ENCODE measurements around the gene DGKZ. TPM values are rescaled to one million over a fixed set of nuclear protein-coding genes. Genes with fewer than 3 reads are reported as not detected.

The DGKZ gene
- total RNA-seq, 4 donors from 2014 or later = 41.8 to 86.4 (median 60.3) TPM

DNA sequence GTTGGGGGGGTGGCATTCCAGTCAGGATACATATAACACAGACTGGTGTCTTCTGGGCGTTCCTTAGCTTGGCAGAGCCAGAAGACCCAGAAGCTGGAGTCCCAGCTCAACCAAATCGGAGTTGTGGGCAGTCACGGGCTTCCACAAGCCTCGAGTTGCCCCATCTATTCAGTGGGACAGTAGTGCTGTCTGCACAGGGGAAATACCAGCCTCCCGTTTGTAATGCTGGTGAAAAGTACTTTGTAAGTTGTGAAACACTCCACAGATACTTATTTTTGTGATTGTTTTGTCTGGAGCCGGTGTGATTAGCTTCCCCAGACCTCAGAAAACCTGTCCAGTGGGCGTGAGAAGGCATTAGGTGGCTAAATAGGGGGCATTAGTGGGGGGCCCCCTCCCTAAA, 13.6 kb downstream of the DGKZ start:
- intact Hi-C loops (cut with DNase I; ENCODE audit: low total_unique reads) = no loop called here
- DNase-seq (ENCODE audit: low spot score in 2 of 2) = no peak
- TF ChIP-seq, protein P1, sequence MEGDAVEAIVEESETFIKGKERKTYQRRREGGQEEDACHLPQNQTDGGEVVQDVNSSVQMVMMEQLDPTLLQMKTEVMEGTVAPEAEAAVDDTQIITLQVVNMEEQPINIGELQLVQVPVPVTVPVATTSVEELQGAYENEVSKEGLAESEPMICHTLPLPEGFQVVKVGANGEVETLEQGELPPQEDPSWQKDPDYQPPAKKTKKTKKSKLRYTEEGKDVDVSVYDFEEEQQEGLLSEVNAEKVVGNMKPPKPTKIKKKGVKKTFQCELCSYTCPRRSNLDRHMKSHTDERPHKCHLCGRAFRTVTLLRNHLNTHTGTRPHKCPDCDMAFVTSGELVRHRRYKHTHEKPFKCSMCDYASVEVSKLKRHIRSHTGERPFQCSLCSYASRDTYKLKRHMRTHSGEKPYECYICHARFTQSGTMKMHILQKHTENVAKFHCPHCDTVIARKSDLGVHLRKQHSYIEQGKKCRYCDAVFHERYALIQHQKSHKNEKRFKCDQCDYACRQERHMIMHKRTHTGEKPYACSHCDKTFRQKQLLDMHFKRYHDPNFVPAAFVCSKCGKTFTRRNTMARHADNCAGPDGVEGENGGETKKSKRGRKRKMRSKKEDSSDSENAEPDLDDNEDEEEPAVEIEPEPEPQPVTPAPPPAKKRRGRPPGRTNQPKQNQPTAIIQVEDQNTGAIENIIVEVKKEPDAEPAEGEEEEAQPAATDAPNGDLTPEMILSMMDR (IDR thresholded peaks at IDR 0.05) = no peak
- TF ChIP-seq POLR2A (IDR thresholded peaks at IDR 0.05) = no peak
- 49 to 54% methylated on average over 7 of the region's 7 CpGs for WGBS, 2 donors
- H3K4me3 ChIP-seq (ENCODE audit: low read depth, poor library complexity, severe bottlenecking) = no peak overlapping the region

DNA sequence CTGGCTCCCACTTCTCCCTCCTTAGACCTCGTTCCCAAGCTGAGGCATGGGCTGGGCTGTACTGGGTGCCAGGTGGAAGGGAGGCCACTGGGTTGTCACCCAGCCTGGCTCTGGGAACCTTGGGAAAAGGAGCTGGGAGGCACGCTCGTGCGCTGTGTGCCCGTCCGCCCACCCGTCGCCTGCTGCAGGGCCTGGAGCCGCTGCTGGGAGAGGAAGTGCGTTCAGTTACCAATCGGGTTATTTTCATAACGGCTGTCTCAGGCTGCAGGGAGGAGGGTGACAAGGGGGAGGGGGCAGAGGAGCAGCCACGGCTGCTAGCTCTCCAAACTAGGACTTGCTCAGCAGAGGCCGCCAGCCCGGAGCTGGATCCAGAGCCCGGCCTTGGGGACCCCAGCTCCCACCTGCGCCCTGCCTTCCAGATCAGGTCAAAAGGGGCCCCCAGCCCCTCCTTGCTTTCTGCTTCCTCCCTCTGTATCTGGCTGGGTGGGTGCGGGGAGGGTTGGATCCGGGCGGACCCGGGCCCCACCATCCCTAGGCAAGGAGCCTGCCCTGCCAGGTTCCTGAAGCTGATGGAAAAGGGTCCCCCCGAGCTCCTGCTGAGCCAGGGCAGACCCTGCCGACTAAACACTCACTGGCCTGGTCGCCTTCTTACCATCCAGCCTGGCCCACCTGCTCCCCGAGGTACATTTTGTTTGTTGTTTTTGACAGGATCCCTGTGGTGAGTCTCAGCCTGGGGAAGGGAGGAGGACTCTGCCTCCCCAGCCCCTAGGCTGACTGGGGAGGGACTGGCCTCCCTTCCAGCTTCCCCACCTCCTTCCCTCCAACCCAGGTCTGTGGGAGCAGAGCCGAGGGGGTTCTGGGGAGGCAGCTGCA, 14.3 kb downstream of the DGKZ start:
- no peak overlapping the region for H3K4me3 ChIP-seq (ENCODE audit: low read depth, poor library complexity, severe bottlenecking)
- DNase-seq (ENCODE audit: low spot score in 2 of 2) = peak in 1 of 2 donors; percentile 92
- no peak for TF ChIP-seq POLR2A (IDR thresholded peaks at IDR 0.05)
- TF ChIP-seq, protein P1 (IDR thresholded peaks at IDR 0.05) = no peak
- 29 to 32% methylated on average over 22 to 25 of the region's 26 CpGs for WGBS, 2 donors
- intact Hi-C loops (cut with DNase I; ENCODE audit: low total_unique reads) = no loop called here

DNA sequence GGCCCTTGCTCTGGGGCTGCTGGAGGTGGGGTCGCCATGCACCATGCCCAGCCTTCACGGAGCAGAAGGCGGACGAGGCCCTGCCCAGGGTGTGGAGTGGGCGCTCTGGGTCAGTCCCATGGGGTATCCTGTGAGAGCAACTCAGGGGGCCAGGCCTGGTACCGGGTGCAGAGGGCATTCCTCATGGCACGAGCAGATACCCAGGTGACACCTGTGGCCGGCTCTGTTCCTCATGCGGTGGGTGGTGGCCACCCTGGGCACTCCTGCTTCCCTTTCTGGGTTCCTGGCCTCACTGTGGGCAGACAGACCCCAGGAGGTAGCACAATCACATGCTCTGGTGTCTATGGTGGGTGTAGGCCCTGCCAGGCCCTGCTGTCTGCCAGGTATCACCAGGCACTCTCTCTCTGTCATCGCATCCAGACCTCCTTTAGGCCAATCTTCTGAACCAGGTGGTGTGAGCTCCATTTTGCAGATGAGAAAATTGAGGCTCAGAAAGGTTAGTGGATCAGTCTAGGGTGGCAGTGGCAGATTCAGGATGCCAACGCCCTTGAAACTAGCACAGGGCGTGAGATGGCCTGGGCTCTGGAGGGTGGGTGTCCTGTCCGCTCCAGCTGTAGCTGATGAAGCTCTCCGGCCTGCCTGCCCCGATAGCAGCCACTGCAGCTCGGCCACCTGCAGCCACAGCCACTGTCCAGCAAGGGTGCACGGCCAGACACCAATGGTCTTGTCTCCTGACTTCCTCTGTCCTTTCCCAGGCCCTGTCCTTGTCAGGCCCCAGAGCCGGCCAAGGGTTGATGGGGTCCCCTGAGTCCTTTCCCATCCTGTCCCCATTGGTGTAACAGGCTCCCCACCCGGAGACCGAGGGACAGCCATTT, 15.1 kb downstream of the DGKZ start:
- intact Hi-C loops (cut with DNase I; ENCODE audit: low total_unique reads) = no loop called here
- H3K4me3 ChIP-seq (ENCODE audit: low read depth, poor library complexity, severe bottlenecking) = no peak overlapping the region
- TF ChIP-seq, protein P1 (IDR thresholded peaks at IDR 0.05) = no peak
- no peak for TF ChIP-seq POLR2A (IDR thresholded peaks at IDR 0.05)
- no peak for DNase-seq (ENCODE audit: low spot score in 2 of 2)
- WGBS, 2 donors = 73 to 85% methylated on average over 20 of the region's 20 CpGs

DNA sequence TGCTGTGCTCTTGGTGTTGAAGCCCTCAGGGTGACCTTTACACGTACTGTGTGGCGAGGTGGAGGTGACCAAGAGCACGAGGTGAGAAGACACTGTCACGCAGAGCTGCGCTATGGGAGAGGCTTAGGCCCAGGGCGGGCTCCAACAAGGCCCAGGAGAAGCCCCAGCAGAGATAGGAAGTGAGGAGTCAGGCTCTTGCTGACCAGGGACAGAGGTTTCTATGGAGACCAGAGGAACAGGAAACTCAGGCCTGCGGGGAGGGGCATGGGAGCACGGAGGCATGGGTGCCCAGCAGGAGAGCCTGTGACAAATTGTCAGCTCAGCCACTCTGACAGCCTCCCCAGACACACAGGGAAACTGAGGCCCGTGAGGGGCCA, 15.8 kb downstream of the DGKZ start:
- WGBS, 2 donors = 61 to 75% methylated on average over 9 of the region's 9 CpGs
- peak; percentile 68 to 92 for DNase-seq (ENCODE audit: low spot score in 2 of 2)
- TF ChIP-seq, protein P1 (IDR thresholded peaks at IDR 0.05) = no peak
- no peak for TF ChIP-seq POLR2A (IDR thresholded peaks at IDR 0.05)
- intact Hi-C loops (cut with DNase I; ENCODE audit: low total_unique reads) = no loop called here
- H3K4me3 ChIP-seq (ENCODE audit: low read depth, poor library complexity, severe bottlenecking) = no peak overlapping the region

DNA sequence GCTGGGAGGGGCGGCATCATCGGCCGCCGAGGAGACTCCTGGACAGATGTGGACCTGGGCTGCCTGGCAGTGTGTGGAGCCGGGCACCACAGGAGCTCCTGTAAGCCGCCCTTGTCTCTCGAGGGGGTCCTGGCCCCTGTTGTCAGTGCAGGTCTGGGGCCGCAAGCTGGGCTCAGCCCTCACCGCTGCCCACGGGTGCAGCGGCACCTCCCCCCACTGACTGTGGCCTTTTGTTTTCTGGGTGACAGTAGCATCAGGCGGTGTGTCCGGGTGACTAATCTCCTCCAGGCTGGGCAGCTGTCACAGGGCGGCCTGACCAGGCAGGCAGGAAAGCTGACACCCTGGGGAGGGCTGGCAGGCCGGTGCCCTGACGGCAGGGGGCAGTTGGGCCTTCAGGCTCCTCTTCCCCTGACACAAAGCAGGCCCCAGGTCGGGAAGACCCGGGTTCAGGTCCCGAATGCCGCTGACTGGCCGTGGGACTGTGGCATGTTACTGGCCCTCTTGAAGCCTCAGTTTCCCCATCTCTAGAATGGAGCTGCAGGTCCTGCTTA, 16.3 kb downstream of the DGKZ start:
- H3K4me3 ChIP-seq (ENCODE audit: low read depth, poor library complexity, severe bottlenecking) = no peak overlapping the region
- TF ChIP-seq, protein P1 (IDR thresholded peaks at IDR 0.05) = no peak
- 67 to 74% methylated on average over 10 to 13 of the region's 21 CpGs for WGBS, 2 donors
- intact Hi-C loops (cut with DNase I; ENCODE audit: low total_unique reads) = no loop called here
- no peak for DNase-seq (ENCODE audit: low spot score in 2 of 2)

Data from lower leg skin (tissue), 4 donors.